Skin epidermis (tissue), 12 donors: Measurements from ENCODE around the gene A2ML1.
"Not testable (repeated sequence)": the region's sequence is repeated elsewhere in the genome, so short reads cannot be mapped to it uniquely, and the experiment has no call there.

Experiments
- H3K27ac ChIP-seq, 21 experiments: fragments of 200-600 bp; sonication (generic) in 11 of 21; one replicate each; pipeline ENCODE4 v1.5.0; 2020; ENCODE audit warnings: mild to moderate bottlenecking in 3 of 21, inconsistent platforms in 2 of 21, moderate library complexity in 2 of 21
- H3K4me3 ChIP-seq, 7 experiments: fragments of 200-600 bp; sonication (generic) in 2 of 7; one replicate each; pipeline ENCODE4 v1.5.0; 2020; ENCODE audit warnings: inconsistent platforms in 2 of 7, mild to moderate bottlenecking in 2 of 7, moderate library complexity in 1 of 7

Gene A2ML1

GRCh38 chr12:8822298-8822697 is at the start of gene A2ML1:
A2ML1 (plus strand) TSS chr12:8822621; CDS start chr12:8822652, 31 bp downstream.
- Histone ChIP-seq H3K27ac (peak within 1 kb of the TSS in 16 of 21 experiments; percentile 22 to 76 (median 60)), H3K4me3 (peak within 1 kb of the TSS in 5 of 7 experiments; percentile 0 to 12 (median 5))

GRCh38 chr12:8773461-8773860 is 49.0 kb upstream of the A2ML1 start:
- Histone ChIP-seq H3K27ac (no peak overlapping the region), H3K4me3 (no peak overlapping the region)

- Histone ChIP-seq H3K4me3 (no peak overlapping the region), H3K27ac (no peak overlapping the region)
Measured at GRCh38 chr12:8779281-8779680, 43.1 kb upstream of the A2ML1 start.

GRCh38 chr12:8779862-8780261 is 42.6 kb upstream of the A2ML1 start:
- Histone ChIP-seq H3K27ac (no peak overlapping the region), H3K4me3 (no peak overlapping the region)

- Histone ChIP-seq H3K4me3 (no peak overlapping the region), H3K27ac (no peak overlapping the region)
Measured at GRCh38 chr12:8780389-8780788, 42.0 kb upstream of the A2ML1 start.

- Histone ChIP-seq H3K4me3 (no peak overlapping the region), H3K27ac (no peak overlapping the region)
Measured at GRCh38 chr12:8781381-8782127, 40.9 kb upstream of the A2ML1 start.

- H3K27ac ChIP-seq = no peak overlapping the region
- H3K4me3 ChIP-seq = no peak overlapping the region
Measured at GRCh38 chr12:8784290-8784888, 38.0 kb upstream of the A2ML1 start.

- H3K27ac ChIP-seq = no peak overlapping the region
- no peak overlapping the region for H3K4me3 ChIP-seq
Measured at GRCh38 chr12:8785499-8785898, 36.9 kb upstream of the A2ML1 start.

GRCh38 chr12:8787206-8787605 is 35.2 kb upstream of the A2ML1 start:
- not testable (repeated sequence) for H3K27ac ChIP-seq, H3K4me3 ChIP-seq

- H3K4me3 ChIP-seq = peak overlapping the region in 2 of 7 experiments; percentile 15 to 19
- not testable (repeated sequence) for H3K27ac ChIP-seq
Measured at GRCh38 chr12:8788706-8789105, 33.7 kb upstream of the A2ML1 start.

- not testable (repeated sequence) for H3K27ac ChIP-seq, H3K4me3 ChIP-seq
Measured at GRCh38 chr12:8789341-8790013, 32.9 kb upstream of the A2ML1 start.

- H3K27ac ChIP-seq, H3K4me3 ChIP-seq: not testable (repeated sequence)
Measured at GRCh38 chr12:8793226-8793625, 29.2 kb upstream of the A2ML1 start.

GRCh38 chr12:8794611-8795010 is 27.8 kb upstream of the A2ML1 start:
- H3K27ac ChIP-seq, H3K4me3 ChIP-seq: not testable (repeated sequence)

- H3K4me3 ChIP-seq = no peak overlapping the region
Measured at GRCh38 chr12:8796831-8797626, 25.4 kb upstream of the A2ML1 start.

GRCh38 chr12:8801213-8801612 is 21.2 kb upstream of the A2ML1 start:
- not testable (repeated sequence) for H3K4me3 ChIP-seq, H3K27ac ChIP-seq

More at GRCh38 chr12:8796831-8797626, 25.4 kb upstream of the A2ML1 start:
- no peak overlapping the region for H3K27ac ChIP-seq

- not testable (repeated sequence) for H3K4me3 ChIP-seq, H3K27ac ChIP-seq
Measured at GRCh38 chr12:8804833-8805232, 17.6 kb upstream of the A2ML1 start.

GRCh38 chr12:8805487-8805886 is 16.9 kb upstream of the A2ML1 start:
- not testable (repeated sequence) for H3K27ac ChIP-seq, H3K4me3 ChIP-seq

- H3K4me3 ChIP-seq, H3K27ac ChIP-seq: not testable (repeated sequence)
Measured at GRCh38 chr12:8807084-8807483, 15.3 kb upstream of the A2ML1 start.

GRCh38 chr12:8810112-8810511 is 12.3 kb upstream of the A2ML1 start:
- not testable (repeated sequence) for H3K27ac ChIP-seq, H3K4me3 ChIP-seq
